Colonic mucosa (tissue), 4 donors: Measurements from ENCODE around the gene ANKRD13C. TPM values are rescaled to one million over a fixed set of nuclear protein-coding genes. Genes with fewer than 3 reads are reported as not detected.

Source experiments
- DNase-seq: peaks from one replicate; pipeline ENCODE4 v3.0.0-alpha.2; 2020
- H3K27ac ChIP-seq: fragments of 200-600 bp; one replicate; pipeline ENCODE4 v1.8.0; 2021
- H3K27me3 ChIP-seq: fragments of 200-600 bp; one replicate; pipeline ENCODE4 v1.8.0; 2021
- H3K36me3 ChIP-seq: fragments of 200-600 bp; one replicate; pipeline ENCODE4 v1.8.0; 2021
- H3K4me1 ChIP-seq: fragments of 200-600 bp; one replicate; pipeline ENCODE4 v1.8.0; 2021; ENCODE audit warnings: mild to moderate bottlenecking
- H3K4me3 ChIP-seq: fragments of 200-600 bp; one replicate; pipeline ENCODE4 v1.8.0; 2021
- H3K9ac ChIP-seq, 2 donors: one replicate each; pipeline ENCODE4 v1.7.0; 2013; ENCODE audit warnings: control low read depth in 2 of 2, low read depth in 2 of 2, low read length in 2 of 2
- H3K9me3 ChIP-seq: fragments of 200-600 bp; one replicate; pipeline ENCODE4 v1.8.0; 2021
- intact Hi-C: fragments of 100-400 bp; cut with DNase I; formaldehyde crosslinking; loops from one replicate; pipeline ENCODE4 v1.14.1; 2022
- total RNA-seq, 2 donors: library from RNA; stranded (reverse); fragmentation: NEBNext Ultra II Directional in 1 of 2; extraction: Animal tissue kit (Norgen Biotek cat#: 25700) in 1 of 2; gene quantifications; one replicate each; pipeline ENCODE4 v1.2.1, GENCODE V29; 2021
- TF ChIP-seq, protein P1 (sequence below): fragments of 200-600 bp; IDR thresholded peaks from one replicate; pipeline ENCODE4 v1.8.0; 2022; ENCODE audit warnings: antibody characterized with exemption, mild to moderate bottlenecking
- donor health status: healthy.
- donor health status: DM: no; HTN: no; CAD: no.
- donor health status: DM: no; HTN: no; CAD: no.

Gene ANKRD13C
- total RNA-seq, 2 donors from 2014 or later: 22.0 to 23.8 TPM

DNA sequence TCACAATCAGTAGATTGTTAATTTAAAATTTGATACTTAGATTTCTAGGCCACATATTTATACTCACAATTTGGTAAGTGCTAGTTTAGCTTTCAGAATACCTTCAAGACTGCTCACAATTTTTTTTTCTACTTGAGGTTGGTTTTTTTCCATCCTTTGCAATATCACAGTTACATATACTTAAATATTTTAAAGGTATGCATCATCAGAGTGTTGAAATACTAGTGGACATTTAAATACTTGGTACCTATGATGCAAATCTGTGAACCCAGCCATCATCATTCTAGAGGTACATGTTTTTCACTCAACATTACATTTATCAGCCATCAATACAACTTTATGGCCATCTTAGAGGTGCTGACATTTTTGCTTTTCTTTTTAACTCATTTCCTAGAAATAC, 143.0 kb downstream of the ANKRD13C start:
- no peak for DNase-seq
- Histone ChIP-seq H3K9ac (no peak overlapping the region), H3K4me1 (no peaks in the 10 kb centered on the region), H3K27ac (no peak overlapping the region), H3K36me3 (no peaks in the 10 kb centered on the region), H3K27me3 (no peaks in the 10 kb centered on the region), H3K4me3 (no peak overlapping the region), H3K9me3 (no peaks in the 10 kb centered on the region)
- TF ChIP-seq, protein P1, sequence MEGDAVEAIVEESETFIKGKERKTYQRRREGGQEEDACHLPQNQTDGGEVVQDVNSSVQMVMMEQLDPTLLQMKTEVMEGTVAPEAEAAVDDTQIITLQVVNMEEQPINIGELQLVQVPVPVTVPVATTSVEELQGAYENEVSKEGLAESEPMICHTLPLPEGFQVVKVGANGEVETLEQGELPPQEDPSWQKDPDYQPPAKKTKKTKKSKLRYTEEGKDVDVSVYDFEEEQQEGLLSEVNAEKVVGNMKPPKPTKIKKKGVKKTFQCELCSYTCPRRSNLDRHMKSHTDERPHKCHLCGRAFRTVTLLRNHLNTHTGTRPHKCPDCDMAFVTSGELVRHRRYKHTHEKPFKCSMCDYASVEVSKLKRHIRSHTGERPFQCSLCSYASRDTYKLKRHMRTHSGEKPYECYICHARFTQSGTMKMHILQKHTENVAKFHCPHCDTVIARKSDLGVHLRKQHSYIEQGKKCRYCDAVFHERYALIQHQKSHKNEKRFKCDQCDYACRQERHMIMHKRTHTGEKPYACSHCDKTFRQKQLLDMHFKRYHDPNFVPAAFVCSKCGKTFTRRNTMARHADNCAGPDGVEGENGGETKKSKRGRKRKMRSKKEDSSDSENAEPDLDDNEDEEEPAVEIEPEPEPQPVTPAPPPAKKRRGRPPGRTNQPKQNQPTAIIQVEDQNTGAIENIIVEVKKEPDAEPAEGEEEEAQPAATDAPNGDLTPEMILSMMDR: no peak
- intact Hi-C loops: no loop called here

DNA sequence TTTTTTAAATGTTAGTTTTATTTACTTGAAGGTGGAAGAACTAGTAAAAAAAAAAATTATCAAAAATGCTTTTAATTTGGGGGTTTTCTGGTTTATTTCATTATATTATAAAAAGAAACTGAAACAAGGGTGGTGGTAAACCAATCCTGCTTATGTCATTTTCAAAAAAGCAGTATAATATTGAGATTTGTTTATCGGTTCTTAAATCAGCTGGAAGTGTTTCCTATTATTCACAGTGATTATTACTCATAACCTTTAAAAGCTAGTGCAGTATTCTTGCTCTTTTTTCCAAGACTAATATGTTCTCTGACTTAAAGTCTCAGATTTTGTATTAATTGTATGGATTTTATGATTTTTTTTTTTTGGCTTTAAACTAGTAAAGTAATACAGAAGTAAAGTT, 143.7 kb downstream of the ANKRD13C start:
- TF ChIP-seq, protein P1: no peak
- no peak for DNase-seq
- Histone ChIP-seq H3K9ac (no peak overlapping the region), H3K4me3 (no peak overlapping the region), H3K4me1 (no peaks in the 10 kb centered on the region), H3K36me3 (no peaks in the 10 kb centered on the region), H3K9me3 (no peaks in the 10 kb centered on the region), H3K27me3 (no peaks in the 10 kb centered on the region), H3K27ac (no peak overlapping the region)
- intact Hi-C loops: no loop called here

Other genes starting within 250 kb of the ANKRD13C start
- 10 to 100 TPM; 10.2 to 10.7 TPM for gene LRRC40, start 149.1 kb downstream of the ANKRD13C start, total RNA-seq
- gene SRSF11, start 133.3 kb downstream of the ANKRD13C start, total RNA-seq: 100 to 1,000 TPM; 100 to 116 TPM
- 10 to 100 TPM; 10.7 to 16.6 TPM for gene CTH, start 56.5 kb upstream of the ANKRD13C start, total RNA-seq